Measurements from ENCODE around the gene DUSP2.

DUSP2 gene

DNA sequence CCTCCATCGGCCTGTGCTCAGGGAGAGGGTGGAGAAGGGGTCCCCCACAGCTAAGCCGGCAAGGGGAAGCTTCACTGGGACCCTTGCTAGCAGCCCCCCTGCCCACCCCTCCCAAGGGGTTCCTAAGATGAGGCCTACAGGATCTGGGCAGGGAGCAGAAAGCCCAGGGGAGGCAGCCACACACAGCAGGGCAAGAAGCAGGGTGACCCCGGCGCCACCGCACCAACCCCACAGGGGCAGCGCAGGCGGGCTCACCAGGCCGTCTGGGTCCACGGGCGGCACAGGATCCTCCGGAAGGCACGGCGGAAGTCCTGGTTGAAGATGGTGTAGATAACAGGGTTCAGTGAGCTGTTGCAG, 30.7 kb downstream of the DUSP2 start:
- DNase-seq (ENCODE audit: extremely low read depth, low read depth): no peak
- TF ChIP-seq, protein P1, sequence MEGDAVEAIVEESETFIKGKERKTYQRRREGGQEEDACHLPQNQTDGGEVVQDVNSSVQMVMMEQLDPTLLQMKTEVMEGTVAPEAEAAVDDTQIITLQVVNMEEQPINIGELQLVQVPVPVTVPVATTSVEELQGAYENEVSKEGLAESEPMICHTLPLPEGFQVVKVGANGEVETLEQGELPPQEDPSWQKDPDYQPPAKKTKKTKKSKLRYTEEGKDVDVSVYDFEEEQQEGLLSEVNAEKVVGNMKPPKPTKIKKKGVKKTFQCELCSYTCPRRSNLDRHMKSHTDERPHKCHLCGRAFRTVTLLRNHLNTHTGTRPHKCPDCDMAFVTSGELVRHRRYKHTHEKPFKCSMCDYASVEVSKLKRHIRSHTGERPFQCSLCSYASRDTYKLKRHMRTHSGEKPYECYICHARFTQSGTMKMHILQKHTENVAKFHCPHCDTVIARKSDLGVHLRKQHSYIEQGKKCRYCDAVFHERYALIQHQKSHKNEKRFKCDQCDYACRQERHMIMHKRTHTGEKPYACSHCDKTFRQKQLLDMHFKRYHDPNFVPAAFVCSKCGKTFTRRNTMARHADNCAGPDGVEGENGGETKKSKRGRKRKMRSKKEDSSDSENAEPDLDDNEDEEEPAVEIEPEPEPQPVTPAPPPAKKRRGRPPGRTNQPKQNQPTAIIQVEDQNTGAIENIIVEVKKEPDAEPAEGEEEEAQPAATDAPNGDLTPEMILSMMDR (IDR thresholded peaks at IDR 0.05; ENCODE audit: low read depth, low read length): no peak

DNA sequence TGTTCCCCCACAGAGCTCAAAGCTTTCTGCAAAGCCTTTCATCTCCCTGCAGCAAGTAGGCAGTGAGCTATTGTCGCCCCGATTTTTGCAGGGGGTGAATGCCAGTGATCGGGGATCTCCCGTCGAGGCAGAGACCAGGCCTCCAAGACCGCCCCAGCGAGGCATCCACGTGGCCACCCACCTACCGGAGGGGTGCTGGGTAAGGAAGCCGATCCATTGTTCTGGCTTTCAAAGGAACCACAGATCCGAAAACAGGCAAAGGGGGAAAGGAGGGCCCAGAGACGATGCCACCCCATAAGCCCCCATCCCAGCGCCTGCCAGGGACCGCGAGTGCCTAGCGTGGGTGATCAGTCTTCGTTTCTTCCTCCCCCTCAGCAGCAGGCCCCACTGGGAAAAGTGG, 31.3 kb downstream of the DUSP2 start:
- no peak for DNase-seq (ENCODE audit: extremely low read depth, low read depth)

GRCh38 chr2:96113367-96113677, 31.9 kb downstream of the DUSP2 start:
- TF ChIP-seq, protein P1 (IDR thresholded peaks at IDR 0.05; ENCODE audit: low read depth, low read length): no peak
- DNase-seq (ENCODE audit: extremely low read depth, low read depth): no peak

More for the DNA sequence above, 31.3 kb downstream of the DUSP2 start:
- TF ChIP-seq, protein P1 (IDR thresholded peaks at IDR 0.05; ENCODE audit: low read depth, low read length): no peak

GRCh38 chr2:96112501-96113366, 32.5 kb downstream of the DUSP2 start:
- TF ChIP-seq, protein P1 (IDR thresholded peaks at IDR 0.05; ENCODE audit: low read depth, low read length): no peak
- DNase-seq (ENCODE audit: extremely low read depth, low read depth): no peak

GRCh38 chr2:96111823-96112500, 33.3 kb downstream of the DUSP2 start:
- no peak for DNase-seq (ENCODE audit: extremely low read depth, low read depth)
- TF ChIP-seq, protein P1 (IDR thresholded peaks at IDR 0.05; ENCODE audit: low read depth, low read length): no peak

DNA sequence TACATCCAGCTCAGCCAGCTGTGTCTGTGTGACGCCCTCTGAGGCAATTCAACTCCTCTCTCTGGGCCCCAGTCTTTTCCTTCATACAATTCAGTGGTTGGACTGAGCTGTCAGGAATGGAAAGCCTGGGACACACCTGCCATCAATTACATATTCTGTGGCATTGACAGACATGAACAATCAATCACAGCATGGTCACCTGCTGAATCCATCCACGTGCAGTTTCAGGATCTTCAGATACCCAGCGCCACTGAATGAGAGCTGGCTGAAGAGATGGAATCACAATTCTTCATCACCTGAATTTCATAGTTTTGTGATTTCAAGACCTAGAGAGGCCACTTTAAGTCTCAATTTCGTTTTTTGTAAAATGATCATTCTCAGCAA, 34.0 kb downstream of the DUSP2 start:
- TF ChIP-seq, protein P1 (IDR thresholded peaks at IDR 0.05; ENCODE audit: low read depth, low read length): no peak
- no peak for DNase-seq (ENCODE audit: extremely low read depth, low read depth)

DNA sequence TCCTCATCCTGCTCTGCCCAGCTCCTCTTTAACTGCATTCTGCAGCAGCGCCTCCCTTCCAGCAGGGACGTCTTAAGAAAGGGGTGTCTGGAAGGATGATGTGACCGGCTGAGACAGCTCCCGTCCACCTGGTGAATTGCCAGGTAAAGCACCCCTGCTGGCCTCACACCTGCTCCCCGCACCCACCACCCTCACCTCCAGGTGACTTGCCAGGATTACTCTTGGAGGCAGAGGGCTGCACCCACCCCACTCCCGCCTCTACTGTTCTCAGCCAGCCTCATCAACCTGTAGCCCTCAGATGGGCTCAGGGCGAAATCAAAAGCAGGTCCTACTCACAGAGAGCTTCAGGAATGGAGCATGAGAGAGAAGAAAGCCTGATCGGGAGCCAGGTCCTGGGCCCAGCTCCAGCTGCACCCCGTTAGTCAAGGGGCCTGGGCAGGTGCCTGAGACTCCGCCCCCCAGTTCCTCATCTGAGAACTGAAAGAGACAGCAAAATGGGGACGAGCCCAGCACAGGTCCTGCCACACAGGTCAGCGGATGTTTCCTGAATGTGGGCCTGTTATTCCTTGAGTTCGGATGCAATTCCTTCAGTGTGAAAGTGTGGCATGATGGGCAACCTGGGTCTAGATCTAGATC, 34.5 kb downstream of the DUSP2 start:
- TF ChIP-seq, protein P1 (IDR thresholded peaks at IDR 0.05; ENCODE audit: low read depth, low read length): no peak
- no peak for DNase-seq (ENCODE audit: extremely low read depth, low read depth)
